Muscle of leg (tissue), 11 donors: Measurements from ENCODE around the gene ACTN1. TPM values are rescaled to one million over a fixed set of nuclear protein-coding genes. Genes with fewer than 3 reads are reported as not detected.
"Not testable (repeated sequence)": the region's sequence is repeated elsewhere in the genome, so short reads cannot be mapped to it uniquely, and the experiment has no call there.

ENCODE experiments used
- DNase-seq: peaks from one replicate; pipeline ENCODE4 v3.0.0; 2013
- H3K27ac ChIP-seq: one replicate; pipeline ENCODE4 v1.5.1; 2013; ENCODE audit warnings: mild to moderate bottlenecking, low read length, control low read depth
- H3K27me3 ChIP-seq: one replicate; pipeline ENCODE4 v1.6.1; 2013; ENCODE audit warnings: low read length; ENCODE audit not compliant: control insufficient read depth, insufficient read depth
- H3K36me3 ChIP-seq: one replicate; pipeline ENCODE4 v1.6.1; 2013; ENCODE audit warnings: low read length; ENCODE audit not compliant: control insufficient read depth, insufficient read depth
- H3K4me1 ChIP-seq: one replicate; pipeline ENCODE4 v1.6.1; 2013; ENCODE audit warnings: low read length; ENCODE audit not compliant: control insufficient read depth, insufficient read depth
- H3K4me3 ChIP-seq: one replicate; pipeline ENCODE4 v1.5.1; 2013; ENCODE audit warnings: low read length, control low read depth
- H3K9me3 ChIP-seq: replicated peaks from 2 replicates; pipeline ENCODE4 v1.6.1; 2013; ENCODE audit warnings: low read depth, low read length; ENCODE audit not compliant: control insufficient read depth
- WGBS: methylation state at CpG from one replicate; pipeline ENCODE4 v1.1.5; 2013; ENCODE audit warnings: missing lambda C conversion rate; ENCODE audit not compliant: insufficient coverage; 5-methylcytosine and 5-hydroxymethylcytosine counted together
- polyA plus RNA-seq, 8 donors: library from polyadenylated mRNA; unstranded; fragments of 120-200 nt; gene quantifications; one replicate each; pipeline versions ENCODE4 v1.2.1 to v1.2.3, GENCODE V29; 2013; ENCODE audit warnings: inconsistent platforms in 1 of 8, low replicate concordance in 1 of 8; ENCODE audit not compliant: insufficient read length in 8 of 8, insufficient read depth in 1 of 8
- total RNA-seq: library from RNA; stranded (reverse); fragments of 120-200 nt; gene quantifications from one replicate; pipeline ENCODE4 v1.2.4, GENCODE V29; 2013

The ACTN1 gene
- total and polyA plus RNA-seq, 9 donors = 30.3 to 58.5 (median 48.5) TPM

GRCh38 chr14:68978172-68978911 lies 760 bp downstream of the ACTN1 start:
- peaks cover 10% of the 10 kb centered on the region for H3K36me3 ChIP-seq
- no peaks in the 10 kb centered on the region for H3K9me3 ChIP-seq
- H3K27me3 ChIP-seq = peaks cover 9% of the 10 kb centered on the region
- peak; percentile 75 for DNase-seq
- peak overlapping the region; percentile 92 for H3K27ac ChIP-seq
- peaks cover 38% of the 10 kb centered on the region for H3K4me1 ChIP-seq
- WGBS = under 1% methylated on average over 55 of the region's 72 CpGs
- H3K4me3 ChIP-seq = peak overlapping the region; percentile 94

DNA sequence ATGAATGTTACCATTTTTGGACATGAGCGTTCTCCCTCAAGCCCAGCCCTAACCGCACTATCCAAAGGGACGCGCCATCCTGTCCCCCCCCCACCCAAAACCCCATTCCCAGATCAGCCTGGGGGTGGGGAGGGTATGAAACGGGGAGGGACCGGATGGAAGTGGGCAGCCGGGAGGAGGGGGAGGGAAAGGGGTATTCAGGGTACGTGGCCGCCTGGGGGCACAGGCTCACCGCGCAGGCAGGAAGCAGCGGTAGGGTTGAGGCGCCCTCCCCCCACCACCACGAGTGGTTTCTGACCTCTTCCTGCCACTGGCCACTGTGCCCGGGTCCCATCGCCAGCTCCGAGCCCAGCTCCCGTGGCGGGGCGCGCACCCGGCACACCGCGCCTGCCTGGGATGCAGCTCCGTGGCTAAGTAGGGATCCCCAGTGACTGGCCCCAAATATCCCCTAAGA lies 1.4 kb downstream of the ACTN1 start:
- Histone ChIP-seq H3K36me3 (peaks cover 12% of the 10 kb centered on the region), H3K27ac (peak overlapping the region; percentile 92), H3K4me1 (peaks cover 38% of the 10 kb centered on the region), H3K4me3 (peak overlapping the region; percentile 94), H3K9me3 (no peaks in the 10 kb centered on the region), H3K27me3 (peaks cover 9% of the 10 kb centered on the region)
- 0% methylated on average over 16 of the region's 25 CpGs for WGBS
- peak; percentile 84 for DNase-seq

DNA sequence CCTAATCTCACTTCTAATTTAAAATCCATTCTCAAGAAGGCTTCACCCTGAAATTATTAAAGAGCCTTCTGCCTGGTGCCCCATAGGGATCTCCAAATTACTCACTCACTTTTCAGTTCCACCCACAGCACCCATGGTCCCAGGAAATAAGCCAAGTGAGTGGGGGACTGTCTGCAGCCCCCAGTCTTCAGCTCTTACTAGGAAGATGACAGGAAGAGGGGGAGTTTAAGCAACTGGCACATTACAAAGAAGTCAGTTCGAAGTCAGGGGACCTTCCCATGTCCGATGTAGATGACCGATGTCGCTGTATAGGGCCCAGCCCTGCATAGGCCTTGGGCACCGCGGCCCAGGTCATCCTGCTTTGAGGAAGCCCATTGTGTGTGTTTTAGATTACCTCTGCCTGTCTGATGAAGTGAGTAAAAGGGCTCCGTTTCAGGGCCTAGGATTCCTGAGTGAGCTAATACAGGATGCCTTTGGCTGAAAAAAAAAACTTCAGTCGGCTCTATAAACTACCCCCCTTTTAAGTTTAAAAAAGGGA lies 1.9 kb downstream of the ACTN1 start:
- Histone ChIP-seq H3K36me3 (peaks cover 12% of the 10 kb centered on the region), H3K9me3 (no peaks in the 10 kb centered on the region), H3K27me3 (peaks cover 9% of the 10 kb centered on the region), H3K4me1 (peaks cover 38% of the 10 kb centered on the region), H3K4me3 (peak overlapping the region; percentile 94), H3K27ac (peak overlapping the region; percentile 92)
- DNase-seq = no peak
- WGBS = 19% methylated on average over 4 of the region's 8 CpGs

DNA sequence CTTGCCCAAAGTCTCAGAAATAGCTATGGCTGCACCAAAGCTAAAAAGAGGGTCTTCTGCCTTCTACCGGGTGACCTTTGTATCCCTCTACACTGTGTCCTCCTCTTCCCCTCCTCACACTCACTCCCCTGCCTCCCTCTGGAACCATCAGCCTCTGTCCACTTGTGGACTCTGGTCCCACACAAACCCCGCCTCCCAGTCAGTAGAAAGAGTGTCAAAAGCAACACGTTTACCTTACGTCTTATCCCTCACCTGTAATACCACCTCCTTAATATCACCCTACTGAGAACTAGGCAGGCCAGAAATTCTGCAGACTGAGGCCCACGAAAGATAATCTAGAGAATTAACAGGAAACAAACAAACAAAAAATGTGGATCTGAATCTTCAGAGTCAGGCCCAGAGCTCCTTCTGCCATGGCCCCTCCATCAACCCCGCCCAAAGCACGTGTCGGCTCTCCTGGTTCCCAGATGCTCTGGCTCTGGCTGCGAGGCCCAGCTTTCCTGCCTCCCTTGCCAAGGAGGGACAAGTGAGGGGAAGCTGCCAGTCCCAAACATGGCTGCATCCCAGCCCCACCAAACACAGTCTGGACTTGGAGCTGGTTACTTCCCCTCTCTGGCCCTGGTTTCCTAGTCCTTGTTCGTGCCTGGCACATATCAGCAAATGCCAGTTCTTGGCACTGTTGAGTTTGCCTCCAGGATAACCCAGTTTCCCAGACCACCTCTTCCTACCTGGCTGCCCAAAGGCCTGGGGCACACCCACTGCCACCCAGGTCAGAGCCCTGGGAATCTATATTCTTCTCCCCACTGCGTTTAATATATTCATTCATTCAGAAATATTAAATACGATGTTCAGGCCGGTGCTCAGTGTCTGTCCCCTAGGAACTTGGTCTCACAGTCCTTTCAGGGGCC lies 2.7 kb downstream of the ACTN1 start:
- peaks cover 15% of the 10 kb centered on the region for H3K36me3 ChIP-seq
- no peaks in the 10 kb centered on the region for H3K9me3 ChIP-seq
- DNase-seq = peak; percentile 74
- peaks cover 36% of the 10 kb centered on the region for H3K4me1 ChIP-seq
- 55% methylated on average over 11 of the region's 13 CpGs for WGBS
- peak overlapping the region; percentile 94 for H3K4me3 ChIP-seq
- peaks cover 9% of the 10 kb centered on the region for H3K27me3 ChIP-seq
- H3K27ac ChIP-seq = peak overlapping the region; percentile 92

DNA sequence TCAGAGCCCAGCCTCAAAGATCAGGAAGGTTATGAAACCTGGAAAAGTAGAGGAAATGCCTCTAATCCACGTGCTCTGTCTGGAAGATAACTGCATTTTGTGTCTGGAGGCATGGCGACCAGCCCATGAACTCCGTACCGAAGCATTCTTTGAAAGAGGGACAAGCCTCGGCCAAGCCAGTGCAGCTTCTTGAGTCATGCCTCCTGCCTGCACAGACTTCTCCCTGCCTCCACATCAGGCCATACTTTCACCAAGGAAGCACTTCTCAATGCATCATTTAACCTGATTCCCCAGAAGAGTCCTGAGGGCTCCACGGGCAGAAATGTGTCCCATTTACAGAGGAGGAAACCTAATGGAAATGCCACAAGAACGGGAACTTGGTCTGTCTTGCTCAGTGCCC lies 3.4 kb downstream of the ACTN1 start:
- WGBS = 41% methylated on average over 6 of the region's 7 CpGs
- H3K36me3 ChIP-seq = peaks cover 15% of the 10 kb centered on the region
- H3K9me3 ChIP-seq = no peaks in the 10 kb centered on the region
- no peak overlapping the region for H3K4me3 ChIP-seq
- H3K4me1 ChIP-seq = peaks cover 36% of the 10 kb centered on the region
- H3K27me3 ChIP-seq = peaks cover 9% of the 10 kb centered on the region
- DNase-seq = peak; percentile 52
- H3K27ac ChIP-seq = no peak overlapping the region

- H3K4me1 ChIP-seq = peaks cover 39% of the 10 kb centered on the region
- H3K27ac ChIP-seq = no peak overlapping the region
- H3K9me3 ChIP-seq = no peaks in the 10 kb centered on the region
- H3K4me3 ChIP-seq = no peak overlapping the region
- H3K36me3 ChIP-seq = peaks cover 15% of the 10 kb centered on the region
- 91% methylated on average over 5 of the region's 6 CpGs for WGBS
- DNase-seq = no peak
- H3K27me3 ChIP-seq = peaks cover under 1% of the 10 kb centered on the region
Observed at GRCh38 chr14:68974759-68975347, 4.2 kb downstream of the ACTN1 start.

- Histone ChIP-seq H3K27ac (no peak overlapping the region), H3K27me3 (no peaks in the 10 kb centered on the region), H3K4me1 (peaks cover 50% of the 10 kb centered on the region), H3K4me3 (no peak overlapping the region), H3K36me3 (peaks cover 15% of the 10 kb centered on the region), H3K9me3 (no peaks in the 10 kb centered on the region)
- 97% methylated on average over 4 of the region's 5 CpGs for WGBS
- no peak for DNase-seq
Observed at GRCh38 chr14:68973639-68974038, 5.5 kb downstream of the ACTN1 start.

DNA sequence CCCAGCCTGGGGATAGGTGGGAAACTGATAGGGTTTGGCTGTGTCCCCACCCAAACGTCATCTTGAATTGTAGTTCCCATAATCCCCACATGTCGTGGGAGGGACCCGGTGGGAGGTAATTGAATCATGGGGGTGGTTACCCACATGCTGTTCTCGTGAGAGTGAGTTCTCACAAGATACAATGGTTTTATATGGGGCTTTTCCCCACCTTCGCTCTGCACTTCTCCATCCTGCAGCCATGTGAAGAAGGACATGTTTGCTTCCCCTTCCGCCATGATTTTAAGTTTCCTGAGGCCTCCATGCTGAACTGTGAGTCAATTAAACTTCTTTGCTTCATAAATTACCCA lies 5.9 kb downstream of the ACTN1 start:
- not testable (repeated sequence) for H3K9me3 ChIP-seq, DNase-seq, H3K27ac ChIP-seq, H3K4me3 ChIP-seq, H3K27me3 ChIP-seq
- H3K4me1 ChIP-seq = peaks cover 50% of the 10 kb centered on the region
- WGBS = no CpG with 5 or more reads among the region's 6 CpGs
- peaks cover 15% of the 10 kb centered on the region for H3K36me3 ChIP-seq

DNA sequence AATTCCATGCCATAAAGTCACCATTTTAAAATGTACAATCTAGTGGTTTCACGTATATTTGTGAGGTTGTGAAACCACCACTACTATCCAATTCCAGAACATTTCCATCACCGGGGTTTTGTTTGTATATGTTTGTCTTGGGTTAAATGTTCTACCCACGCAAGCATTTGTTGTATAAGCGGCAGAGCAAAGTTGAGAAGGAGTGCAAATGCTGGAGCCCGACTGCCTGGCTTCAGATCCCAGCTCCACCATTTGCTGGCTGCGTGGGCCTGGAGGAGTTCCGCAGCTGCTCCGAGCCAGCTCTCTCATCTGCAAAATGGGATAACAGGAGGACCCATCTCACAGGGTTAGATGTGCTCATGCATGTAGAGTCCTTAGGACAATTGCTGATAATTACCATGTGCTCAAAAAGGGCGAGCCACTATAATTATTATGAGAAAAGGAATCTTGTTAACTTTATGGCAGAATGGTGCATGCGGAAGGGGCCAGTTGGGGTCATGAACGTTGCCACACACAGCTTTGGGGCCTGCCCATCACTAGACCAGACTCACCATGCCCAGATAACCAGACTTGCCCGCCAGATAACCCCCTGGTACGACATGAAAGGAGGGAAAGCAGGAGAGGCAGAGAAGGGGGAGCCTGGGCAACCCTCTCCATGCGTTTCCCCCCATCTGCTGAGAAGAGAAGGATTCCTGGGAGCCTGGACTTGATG lies 6.4 kb downstream of the ACTN1 start:
- Histone ChIP-seq H3K9me3 (no peaks in the 10 kb centered on the region), H3K4me1 (peaks cover 45% of the 10 kb centered on the region), H3K27ac (no peak overlapping the region), H3K36me3 (peaks cover 15% of the 10 kb centered on the region), H3K27me3 (no peaks in the 10 kb centered on the region), H3K4me3 (no peak overlapping the region)
- WGBS = 98% methylated on average over 6 of the region's 14 CpGs
- no peak for DNase-seq
